PFSK-1 (cell line): ENCODE data around the gene ESAM.

Experiments
- FOXP2 ChIP-seq: optimal IDR thresholded peaks from 2 replicates; pipeline ENCODE3; 2011; ENCODE audit warnings: borderline replicate concordance, control low read depth, inconsistent platforms; ENCODE audit not compliant: insufficient read depth; ENCODE audit errors: extremely low read length, extremely low read depth
- POLR2AphosphoS5 ChIP-seq: IDR thresholded peaks from 2 replicates; pipeline ENCODE4 v1.6.1; 2012; ENCODE audit warnings: low read depth, mild to moderate bottlenecking, control low read depth, low read length, moderate library complexity
- SIN3A ChIP-seq: IDR thresholded peaks from 2 replicates; pipeline ENCODE4 v1.6.1; 2012; ENCODE audit warnings: mild to moderate bottlenecking, low read length, moderate library complexity, borderline replicate concordance; ENCODE audit not compliant: insufficient read depth
- TAF1 ChIP-seq: IDR thresholded peaks from 2 replicates; pipeline ENCODE4 v1.6.1; 2012; ENCODE audit warnings: low read length, control low read depth, borderline replicate concordance; ENCODE audit not compliant: insufficient read depth
- TF ChIP-seq, protein P1 (sequence below), 2 experiments: IDR thresholded peaks; 2 replicates each; pipeline versions ENCODE4 v1.6.1 to v1.8.0; 2011 to 2012; ENCODE audit warnings: low read depth in 2 of 2, low read length in 2 of 2, control low read depth in 1 of 2, inconsistent platforms in 1 of 2, mild to moderate bottlenecking in 1 of 2, moderate library complexity in 1 of 2; ENCODE audit not compliant: insufficient read depth in 1 of 2

Gene ESAM

DNA sequence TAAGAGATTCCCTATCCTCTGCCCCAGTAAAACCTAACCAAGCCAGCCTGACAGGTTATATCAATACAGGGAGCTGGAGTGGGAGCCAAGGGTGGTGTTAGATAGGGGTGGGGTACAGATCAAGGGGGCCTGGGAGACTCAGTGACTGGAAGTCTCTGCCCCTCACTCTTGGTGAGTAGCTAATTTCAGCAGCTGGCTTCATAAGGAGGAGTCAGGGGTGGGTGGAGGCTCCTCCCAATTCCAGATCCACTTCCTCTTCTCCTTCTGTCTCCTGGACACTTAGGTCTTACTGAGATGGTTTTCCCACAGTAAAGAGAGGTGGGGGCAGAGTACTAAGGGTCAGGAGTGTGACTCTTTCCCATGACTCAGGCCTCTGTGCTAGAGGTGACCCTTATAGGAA lies 8.9 kb downstream of the ESAM start:
- no peak for TF ChIP-seq SIN3A
- TF ChIP-seq, protein P1, sequence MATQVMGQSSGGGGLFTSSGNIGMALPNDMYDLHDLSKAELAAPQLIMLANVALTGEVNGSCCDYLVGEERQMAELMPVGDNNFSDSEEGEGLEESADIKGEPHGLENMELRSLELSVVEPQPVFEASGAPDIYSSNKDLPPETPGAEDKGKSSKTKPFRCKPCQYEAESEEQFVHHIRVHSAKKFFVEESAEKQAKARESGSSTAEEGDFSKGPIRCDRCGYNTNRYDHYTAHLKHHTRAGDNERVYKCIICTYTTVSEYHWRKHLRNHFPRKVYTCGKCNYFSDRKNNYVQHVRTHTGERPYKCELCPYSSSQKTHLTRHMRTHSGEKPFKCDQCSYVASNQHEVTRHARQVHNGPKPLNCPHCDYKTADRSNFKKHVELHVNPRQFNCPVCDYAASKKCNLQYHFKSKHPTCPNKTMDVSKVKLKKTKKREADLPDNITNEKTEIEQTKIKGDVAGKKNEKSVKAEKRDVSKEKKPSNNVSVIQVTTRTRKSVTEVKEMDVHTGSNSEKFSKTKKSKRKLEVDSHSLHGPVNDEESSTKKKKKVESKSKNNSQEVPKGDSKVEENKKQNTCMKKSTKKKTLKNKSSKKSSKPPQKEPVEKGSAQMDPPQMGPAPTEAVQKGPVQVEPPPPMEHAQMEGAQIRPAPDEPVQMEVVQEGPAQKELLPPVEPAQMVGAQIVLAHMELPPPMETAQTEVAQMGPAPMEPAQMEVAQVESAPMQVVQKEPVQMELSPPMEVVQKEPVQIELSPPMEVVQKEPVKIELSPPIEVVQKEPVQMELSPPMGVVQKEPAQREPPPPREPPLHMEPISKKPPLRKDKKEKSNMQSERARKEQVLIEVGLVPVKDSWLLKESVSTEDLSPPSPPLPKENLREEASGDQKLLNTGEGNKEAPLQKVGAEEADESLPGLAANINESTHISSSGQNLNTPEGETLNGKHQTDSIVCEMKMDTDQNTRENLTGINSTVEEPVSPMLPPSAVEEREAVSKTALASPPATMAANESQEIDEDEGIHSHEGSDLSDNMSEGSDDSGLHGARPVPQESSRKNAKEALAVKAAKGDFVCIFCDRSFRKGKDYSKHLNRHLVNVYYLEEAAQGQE (IDR thresholded peaks at IDR 0.05; ENCODE audit: insufficient read depth in 1 of 2, low read depth in 2 of 2, low read length in 2 of 2) = no peak

GRCh38 chr11:124752471-124753102 lies 9.5 kb downstream of the ESAM start:
- TF ChIP-seq FOXP2 (no peak), TAF1 (no peak), SIN3A (no peak), POLR2AphosphoS5 (no peak)
- TF ChIP-seq, protein P1 (IDR thresholded peaks at IDR 0.05; ENCODE audit: insufficient read depth in 1 of 2, low read depth in 2 of 2, low read length in 2 of 2) = no peak

- TF ChIP-seq TAF1 (no peak), SIN3A (no peak), POLR2AphosphoS5 (no peak), FOXP2 (no peak)
- TF ChIP-seq, protein P1 (IDR thresholded peaks at IDR 0.05; ENCODE audit: insufficient read depth in 1 of 2, low read depth in 2 of 2, low read length in 2 of 2) = no peak
Measured at GRCh38 chr11:124751741-124752470, 10.2 kb downstream of the ESAM start, which contains the start of gene VSIG2. Gene VSIG2, minus strand, starts transcription at chr11:124752255. Its CDS starts 118 bp downstream, at chr11:124752137.

DNA sequence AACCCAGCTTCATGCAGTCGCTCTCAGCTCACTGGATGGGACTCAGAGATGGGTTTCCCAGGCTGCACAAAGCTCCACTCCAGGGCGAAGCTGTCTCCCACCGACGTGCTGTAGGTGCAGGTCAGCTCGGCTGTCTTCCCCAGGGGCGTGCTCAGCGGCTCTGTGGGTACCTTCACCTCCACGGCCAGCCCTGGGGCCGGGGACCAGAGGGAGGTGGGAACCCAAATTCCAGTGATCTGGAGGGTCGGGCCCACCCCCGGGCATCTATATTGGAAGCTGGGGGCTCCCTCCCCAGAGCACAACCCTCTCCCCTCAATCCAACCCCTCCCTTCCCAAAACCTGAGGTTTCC lies 10.7 kb downstream of the ESAM start:
- TF ChIP-seq SIN3A (no peak), FOXP2 (no peak), TAF1 (no peak), POLR2AphosphoS5 (no peak)
- TF ChIP-seq, protein P1 (IDR thresholded peaks at IDR 0.05; ENCODE audit: insufficient read depth in 1 of 2, low read depth in 2 of 2, low read length in 2 of 2) = no peak

DNA sequence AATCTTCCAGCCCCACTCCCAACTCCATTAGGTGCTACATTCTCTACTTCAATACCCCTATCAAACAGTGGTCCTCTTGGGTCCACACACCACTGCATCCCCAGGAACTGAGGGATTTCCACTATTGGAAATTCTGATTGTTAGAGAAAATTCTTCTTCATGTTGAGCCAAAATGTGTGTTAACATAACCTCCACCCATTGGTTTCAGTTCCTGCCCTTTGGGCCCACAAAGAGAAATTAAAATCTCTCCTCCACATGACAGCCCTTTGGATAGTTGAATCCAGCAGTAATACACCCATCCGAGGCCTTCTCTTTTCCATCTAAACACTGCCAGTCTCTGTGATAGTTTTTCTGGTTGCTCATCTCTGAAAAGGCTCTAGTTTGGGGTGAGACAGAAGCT lies 12.2 kb downstream of the ESAM start:
- no peak for TF ChIP-seq POLR2AphosphoS5
- TF ChIP-seq SIN3A = no peak
- TF ChIP-seq, protein P1 (IDR thresholded peaks at IDR 0.05; ENCODE audit: insufficient read depth in 1 of 2, low read depth in 2 of 2, low read length in 2 of 2) = no peak
- TF ChIP-seq FOXP2 = no peak
- TF ChIP-seq TAF1 = no peak
